ENCODE measurements around the gene SYNPO2. TPM values are rescaled to one million over a fixed set of nuclear protein-coding genes. Genes with fewer than 3 reads are reported as not detected.
"Not testable (repeated sequence)": the region's sequence is repeated elsewhere in the genome, so short reads cannot be mapped to it uniquely, and the experiment has no call there.

Gene SYNPO2
- total RNA-seq, 1 experiment from 2014 or later, result 0.93 TPM

DNA sequence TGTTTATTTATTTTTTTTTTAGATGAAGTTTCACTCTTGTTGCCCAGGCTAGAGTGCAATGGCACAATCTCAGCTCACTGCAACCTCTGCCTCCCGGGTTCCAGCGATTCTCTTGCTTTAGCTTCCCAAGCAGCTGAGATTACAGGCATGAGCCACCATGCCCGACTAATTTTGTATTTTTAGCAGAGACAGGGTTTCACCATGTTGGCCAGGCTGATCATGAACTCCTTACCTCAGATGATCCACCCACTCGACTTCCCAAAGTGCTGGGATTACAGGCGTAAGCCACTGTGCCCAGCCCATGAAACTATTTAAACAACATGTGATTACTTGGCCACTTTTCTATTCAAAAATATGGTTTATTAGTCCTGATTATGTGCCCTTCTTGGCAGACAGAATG, 158.4 kb downstream of the SYNPO2 start:
- H3K4me1 ChIP-seq (ENCODE audit: control insufficient read depth in 1 of 2, insufficient read depth in 2 of 2, low read length in 2 of 2); POLR2A ChIA-PET; intact Hi-C loops (cut with micrococcal nuclease): not testable (repeated sequence)

GRCh38 chr4:119048446-119048845, 159.8 kb downstream of the SYNPO2 start:
- intact Hi-C loops (cut with micrococcal nuclease), result no loop called here
- no peak overlapping the region for H3K27ac ChIP-seq (ENCODE audit: low read depth, low read length)
- ATAC-seq (no peak), DNase-seq (ENCODE audit: low read depth, low spot score) (no peak)
- no peaks in the 10 kb centered on the region for H3K36me3 ChIP-seq (ENCODE audit: control insufficient read depth in 1 of 2, insufficient read depth in 2 of 2, low read length in 2 of 2)
- TF ChIP-seq EZH2phosphoT487 (IDR thresholded peaks at IDR 0.05; ENCODE audit: borderline replicate concordance) (no peak), CTCF (IDR thresholded peaks at IDR 0.05 in 2 of 3, conservative IDR thresholded peaks at IDR 0.05 in 1 of 3; ENCODE audit: borderline replicate concordance in 1 of 3, insufficient read depth in 1 of 3, low read depth in 2 of 3, low read length in 2 of 3) (no peak), YY1 (IDR thresholded peaks at IDR 0.05; ENCODE audit: extremely low read depth, insufficient replicate concordance, low read depth, low read length) (no peak), POLR2A (IDR thresholded peaks at IDR 0.05; ENCODE audit: borderline replicate concordance, extremely low read depth, insufficient read depth, insufficient read length) (no peak), JUND (IDR thresholded peaks at IDR 0.05) (no peak), EGR1 (IDR thresholded peaks at IDR 0.05; ENCODE audit: low read depth) (no peak), RAD21 (IDR thresholded peaks at IDR 0.05; ENCODE audit: low read depth) (no peak), ELF1 (IDR thresholded peaks at IDR 0.05; ENCODE audit: borderline replicate concordance, low read depth) (no peak), MAX (IDR thresholded peaks at IDR 0.05) (no peak), SIN3A (IDR thresholded peaks at IDR 0.05; ENCODE audit: low read depth) (no peak), ZFX (IDR thresholded peaks at IDR 0.05) (no peak), FOSL1 (IDR thresholded peaks at IDR 0.05; ENCODE audit: low read depth) (no peak), SRF (IDR thresholded peaks at IDR 0.05; ENCODE audit: low read depth) (no peak)
- TF ChIP-seq, protein P1, sequence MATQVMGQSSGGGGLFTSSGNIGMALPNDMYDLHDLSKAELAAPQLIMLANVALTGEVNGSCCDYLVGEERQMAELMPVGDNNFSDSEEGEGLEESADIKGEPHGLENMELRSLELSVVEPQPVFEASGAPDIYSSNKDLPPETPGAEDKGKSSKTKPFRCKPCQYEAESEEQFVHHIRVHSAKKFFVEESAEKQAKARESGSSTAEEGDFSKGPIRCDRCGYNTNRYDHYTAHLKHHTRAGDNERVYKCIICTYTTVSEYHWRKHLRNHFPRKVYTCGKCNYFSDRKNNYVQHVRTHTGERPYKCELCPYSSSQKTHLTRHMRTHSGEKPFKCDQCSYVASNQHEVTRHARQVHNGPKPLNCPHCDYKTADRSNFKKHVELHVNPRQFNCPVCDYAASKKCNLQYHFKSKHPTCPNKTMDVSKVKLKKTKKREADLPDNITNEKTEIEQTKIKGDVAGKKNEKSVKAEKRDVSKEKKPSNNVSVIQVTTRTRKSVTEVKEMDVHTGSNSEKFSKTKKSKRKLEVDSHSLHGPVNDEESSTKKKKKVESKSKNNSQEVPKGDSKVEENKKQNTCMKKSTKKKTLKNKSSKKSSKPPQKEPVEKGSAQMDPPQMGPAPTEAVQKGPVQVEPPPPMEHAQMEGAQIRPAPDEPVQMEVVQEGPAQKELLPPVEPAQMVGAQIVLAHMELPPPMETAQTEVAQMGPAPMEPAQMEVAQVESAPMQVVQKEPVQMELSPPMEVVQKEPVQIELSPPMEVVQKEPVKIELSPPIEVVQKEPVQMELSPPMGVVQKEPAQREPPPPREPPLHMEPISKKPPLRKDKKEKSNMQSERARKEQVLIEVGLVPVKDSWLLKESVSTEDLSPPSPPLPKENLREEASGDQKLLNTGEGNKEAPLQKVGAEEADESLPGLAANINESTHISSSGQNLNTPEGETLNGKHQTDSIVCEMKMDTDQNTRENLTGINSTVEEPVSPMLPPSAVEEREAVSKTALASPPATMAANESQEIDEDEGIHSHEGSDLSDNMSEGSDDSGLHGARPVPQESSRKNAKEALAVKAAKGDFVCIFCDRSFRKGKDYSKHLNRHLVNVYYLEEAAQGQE (IDR thresholded peaks at IDR 0.05; ENCODE audit: low read depth), result no peak
- BruUV-seq (replicated peaks), result no TSS peak
- no peaks in the 10 kb centered on the region for H3K4me1 ChIP-seq (ENCODE audit: control insufficient read depth in 1 of 2, insufficient read depth in 2 of 2, low read length in 2 of 2)
- no peaks in the 10 kb centered on the region for H3K9me3 ChIP-seq (ENCODE audit: control insufficient read depth in 1 of 2, insufficient read depth in 1 of 2, low read depth in 1 of 2, low read length in 2 of 2)
- no peaks in the 10 kb centered on the region for H3K9me2 ChIP-seq (ENCODE audit: insufficient read depth)
- no peaks in the 10 kb centered on the region for H3K79me2 ChIP-seq (ENCODE audit: insufficient read depth, low read length)
- no peak overlapping the region for H2AFZ ChIP-seq (ENCODE audit: low read depth, low read length, poor library complexity, severe bottlenecking)
- ChIA-PET RAD21 (ENCODE audit: low non-redundant PET in 1 of 2, low total read pairs in 2 of 2, uncharacterized antibody in 2 of 2, unreplicated experiment in 2 of 2) (no interaction called here), CTCF (no interaction called here), POLR2A (no interaction called here)
- no peak overlapping the region for H3K4me2 ChIP-seq (ENCODE audit: low read length)
- no peak overlapping the region for H3K4me3 ChIP-seq (replicated peaks in 1 of 2; ENCODE audit: low read depth in 1 of 2, low read length in 2 of 2)
- no peaks in the 10 kb centered on the region for H3K27me3 ChIP-seq (ENCODE audit: insufficient read depth, low read length)
- H3K9ac ChIP-seq (ENCODE audit: low read length), result no peak overlapping the region
- H4K20me1 ChIP-seq (ENCODE audit: insufficient read depth), result no peaks in the 10 kb centered on the region

More for the DNA sequence above, 158.4 kb downstream of the SYNPO2 start:
- H2AFZ ChIP-seq (ENCODE audit: low read depth, low read length, poor library complexity, severe bottlenecking); BruUV-seq (replicated peaks); H3K9me2 ChIP-seq (ENCODE audit: insufficient read depth); H4K20me1 ChIP-seq (ENCODE audit: insufficient read depth); CTCF ChIA-PET; H3K9me3 ChIP-seq (ENCODE audit: control insufficient read depth in 1 of 2, insufficient read depth in 1 of 2, low read depth in 1 of 2, low read length in 2 of 2); H3K27ac ChIP-seq (ENCODE audit: low read depth, low read length); H3K9ac ChIP-seq (ENCODE audit: low read length); H3K4me2 ChIP-seq (ENCODE audit: low read length); DNase-seq (ENCODE audit: low read depth, low spot score); H3K79me2 ChIP-seq (ENCODE audit: insufficient read depth, low read length); H3K4me3 ChIP-seq (replicated peaks in 1 of 2; ENCODE audit: low read depth in 1 of 2, low read length in 2 of 2); H3K36me3 ChIP-seq (ENCODE audit: control insufficient read depth in 1 of 2, insufficient read depth in 2 of 2, low read length in 2 of 2); RAD21 ChIA-PET (ENCODE audit: low non-redundant PET in 1 of 2, low total read pairs in 2 of 2, uncharacterized antibody in 2 of 2, unreplicated experiment in 2 of 2); ATAC-seq; H3K27me3 ChIP-seq (ENCODE audit: insufficient read depth, low read length): not testable (repeated sequence)
